IPS DF 6.9 (cell line): Measurements from ENCODE around the gene LITAF.

Experiments used
- DNase-seq: peaks from one replicate; pipeline ENCODE4 v3.0.0-alpha.2; 2013; ENCODE audit warnings: low read depth, low spot score
- H3K27ac ChIP-seq: one replicate; pipeline ENCODE4 v1.5.1; 2013; ENCODE audit warnings: low read length, control low read depth
- H3K27me3 ChIP-seq: 2 replicates; pipeline ENCODE4 v1.6.1; 2013; ENCODE audit warnings: mild to moderate bottlenecking, low read length; ENCODE audit not compliant: control insufficient read depth, insufficient read depth
- H3K36me3 ChIP-seq: 2 replicates; pipeline ENCODE4 v1.6.1; 2013; ENCODE audit warnings: low read length; ENCODE audit not compliant: control insufficient read depth, insufficient read depth
- H3K4me1 ChIP-seq: 2 replicates; pipeline ENCODE4 v1.6.1; 2013; ENCODE audit warnings: low read length; ENCODE audit not compliant: control insufficient read depth, insufficient read depth
- H3K4me3 ChIP-seq: 2 replicates; pipeline ENCODE4 v1.5.1; 2013; ENCODE audit warnings: mild to moderate bottlenecking, low read length
- H3K9me3 ChIP-seq: 2 replicates; pipeline ENCODE4 v1.6.1; 2013; ENCODE audit warnings: low read length, inconsistent platforms; ENCODE audit not compliant: control insufficient read depth, insufficient read depth
- WGBS: extraction: QIAGEN DNeasy Blood & Tissue Kit; methylation state at CpG from one replicate; pipeline ENCODE4 v1.1.7; 2013; ENCODE audit warnings: mixed read lengths, missing lambda C conversion rate; ENCODE audit not compliant: insufficient read length, insufficient coverage; 5-methylcytosine and 5-hydroxymethylcytosine counted together

LITAF gene

GRCh38 chr16:11629071-11630030 lies 42.6 kb upstream of the LITAF start:
- WGBS: no CpG with 5 or more reads among the region's 23 CpGs
- H3K4me3 ChIP-seq: no peak overlapping the region
- no peaks in the 10 kb centered on the region for H3K36me3 ChIP-seq
- H3K9me3 ChIP-seq: no peaks in the 10 kb centered on the region
- no peaks in the 10 kb centered on the region for H3K4me1 ChIP-seq
- no peak for DNase-seq
- no peak overlapping the region for H3K27ac ChIP-seq
- no peaks in the 10 kb centered on the region for H3K27me3 ChIP-seq

GRCh38 chr16:11627822-11628457 lies 41.2 kb upstream of the LITAF start:
- no peak for DNase-seq
- Histone ChIP-seq H3K9me3 (no peaks in the 10 kb centered on the region), H3K36me3 (no peaks in the 10 kb centered on the region), H3K27me3 (no peaks in the 10 kb centered on the region), H3K27ac (no peak overlapping the region), H3K4me3 (no peak overlapping the region), H3K4me1 (no peaks in the 10 kb centered on the region)
- no CpG with 5 or more reads among the region's 15 CpGs for WGBS

DNA sequence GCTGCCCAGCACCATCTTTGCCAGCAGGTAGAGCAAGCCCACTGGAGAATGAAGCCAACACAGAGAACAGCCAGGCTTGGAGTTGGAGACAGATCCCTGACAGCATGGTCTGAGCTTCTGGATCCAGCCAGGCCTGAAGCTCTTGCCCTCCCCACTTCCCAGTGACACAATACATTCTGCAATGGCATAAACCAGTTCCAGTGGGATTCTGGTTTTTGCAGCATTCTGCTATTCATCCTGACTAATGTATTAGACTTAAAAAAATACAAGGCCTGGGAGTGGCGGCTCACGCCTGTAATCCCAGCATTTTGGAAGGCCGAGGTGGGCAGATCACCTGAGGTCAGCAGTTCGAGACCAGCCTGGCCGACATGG lies 40.6 kb upstream of the LITAF start:
- no peak overlapping the region for H3K27ac ChIP-seq
- DNase-seq: no peak
- H3K4me3 ChIP-seq: no peak overlapping the region
- no peaks in the 10 kb centered on the region for H3K4me1 ChIP-seq
- no CpG with 5 or more reads among the region's 5 CpGs for WGBS
- H3K36me3 ChIP-seq: no peaks in the 10 kb centered on the region
- H3K9me3 ChIP-seq: no peaks in the 10 kb centered on the region
- no peaks in the 10 kb centered on the region for H3K27me3 ChIP-seq

DNA sequence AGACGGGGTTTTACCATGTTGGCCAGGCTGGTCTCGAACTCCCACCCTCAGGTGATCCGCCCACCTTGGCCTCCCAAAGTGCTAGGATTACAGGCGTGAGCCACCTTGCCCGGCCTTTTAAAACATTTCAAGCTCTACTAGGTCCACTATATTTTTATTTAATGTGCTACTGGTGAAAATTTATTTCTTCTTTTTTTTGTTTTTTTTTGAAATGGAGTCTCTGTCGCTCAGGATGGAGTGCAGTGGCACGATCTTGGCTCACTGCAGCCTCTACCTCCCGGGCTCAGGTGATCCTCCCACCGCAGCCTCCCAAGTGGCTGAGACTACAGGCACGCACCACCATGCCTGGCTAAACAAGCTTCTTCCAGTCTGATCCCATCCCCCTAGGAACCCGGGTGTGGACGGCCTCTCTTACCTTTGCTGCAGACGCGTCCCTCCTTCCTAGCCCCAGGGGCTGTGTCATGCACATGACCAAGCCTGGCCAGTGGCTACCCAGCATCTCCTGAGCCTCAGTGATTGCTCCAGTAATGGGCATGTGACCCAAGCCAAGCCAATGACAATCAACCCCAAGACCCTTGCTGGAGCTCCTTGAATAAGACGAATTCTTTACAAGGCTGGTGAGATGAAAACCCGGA lies 40.1 kb upstream of the LITAF start:
- no peaks in the 10 kb centered on the region for H3K27me3 ChIP-seq
- WGBS: no CpG with 5 or more reads among the region's 16 CpGs
- H3K27ac ChIP-seq: no peak overlapping the region
- H3K4me3 ChIP-seq: no peak overlapping the region
- DNase-seq: no peak
- H3K4me1 ChIP-seq: no peaks in the 10 kb centered on the region
- no peaks in the 10 kb centered on the region for H3K9me3 ChIP-seq
- no peaks in the 10 kb centered on the region for H3K36me3 ChIP-seq

DNA sequence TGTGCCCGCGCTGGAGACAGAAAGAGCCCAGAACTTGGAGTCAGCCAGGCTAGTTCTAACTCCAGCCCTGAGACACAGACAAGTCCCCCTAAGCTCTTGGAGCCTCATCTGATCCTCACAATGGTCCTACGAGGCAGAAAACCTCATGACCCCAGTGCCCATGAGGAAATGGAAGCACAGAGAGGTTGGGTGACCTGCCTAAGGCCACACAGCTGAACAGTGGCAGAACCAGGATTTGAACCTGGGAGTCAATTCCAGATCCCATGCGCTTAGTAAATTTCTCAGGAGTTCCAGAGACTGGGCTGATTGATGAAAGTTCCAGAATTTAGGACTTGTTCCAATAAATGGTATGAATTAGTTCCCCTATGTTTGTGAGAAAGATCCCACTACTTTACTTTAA lies 39.0 kb upstream of the LITAF start:
- H3K4me3 ChIP-seq: no peak overlapping the region
- no peaks in the 10 kb centered on the region for H3K9me3 ChIP-seq
- no peaks in the 10 kb centered on the region for H3K4me1 ChIP-seq
- H3K27ac ChIP-seq: no peak overlapping the region
- no peaks in the 10 kb centered on the region for H3K27me3 ChIP-seq
- DNase-seq: no peak
- no CpG with 5 or more reads among the region's 4 CpGs for WGBS
- H3K36me3 ChIP-seq: no peaks in the 10 kb centered on the region

DNA sequence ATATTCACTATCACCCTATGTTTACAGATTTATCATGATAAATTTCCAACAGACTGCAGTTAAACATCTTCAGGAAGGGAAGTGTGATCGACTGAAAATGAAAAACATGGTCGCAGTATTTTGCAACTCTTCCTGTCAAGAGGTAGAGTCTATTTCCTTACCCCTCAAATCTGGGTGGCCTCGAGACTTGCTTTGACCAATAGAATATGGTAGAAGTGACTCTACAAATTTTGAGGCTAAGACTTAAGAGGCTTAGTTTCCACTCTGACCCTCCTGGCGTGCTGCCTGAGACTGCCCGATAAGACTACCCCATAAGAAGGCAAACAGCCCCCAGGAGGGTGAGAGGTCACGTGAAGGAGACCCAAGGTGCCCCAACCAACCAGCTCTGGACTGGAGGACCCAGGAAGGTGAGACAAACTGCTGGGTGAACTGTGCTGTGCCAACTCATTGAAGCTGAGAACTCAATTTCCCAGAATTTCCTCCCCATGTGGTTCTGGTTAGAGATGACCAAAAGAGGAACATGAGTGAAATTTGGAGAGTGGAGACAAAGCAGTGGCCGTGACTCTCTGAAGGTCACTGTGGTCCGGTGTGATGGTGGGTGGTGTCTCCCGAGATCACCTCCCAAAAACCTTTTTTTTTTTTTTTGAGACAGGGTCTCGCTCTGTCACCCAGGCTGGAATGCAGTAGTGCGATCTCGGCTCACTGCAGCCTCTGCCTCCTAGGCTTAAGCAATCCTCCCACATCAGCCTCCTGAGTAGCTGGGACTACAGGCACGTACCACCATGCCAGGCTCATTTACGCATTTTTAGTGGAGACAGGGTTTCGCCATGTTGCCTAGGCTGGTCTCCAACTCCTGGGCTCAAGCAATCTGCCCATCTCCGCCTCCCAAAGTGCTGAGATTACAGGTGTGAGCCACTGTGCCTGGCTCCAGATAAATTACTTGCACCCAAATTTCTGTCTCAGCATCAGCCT lies 38.2 kb upstream of the LITAF start:
- no peaks in the 10 kb centered on the region for H3K4me1 ChIP-seq
- H3K27ac ChIP-seq: no peak overlapping the region
- no peak overlapping the region for H3K4me3 ChIP-seq
- DNase-seq: no peak
- no peaks in the 10 kb centered on the region for H3K36me3 ChIP-seq
- H3K9me3 ChIP-seq: no peaks in the 10 kb centered on the region
- WGBS: no CpG with 5 or more reads among the region's 16 CpGs
- no peaks in the 10 kb centered on the region for H3K27me3 ChIP-seq

DNA sequence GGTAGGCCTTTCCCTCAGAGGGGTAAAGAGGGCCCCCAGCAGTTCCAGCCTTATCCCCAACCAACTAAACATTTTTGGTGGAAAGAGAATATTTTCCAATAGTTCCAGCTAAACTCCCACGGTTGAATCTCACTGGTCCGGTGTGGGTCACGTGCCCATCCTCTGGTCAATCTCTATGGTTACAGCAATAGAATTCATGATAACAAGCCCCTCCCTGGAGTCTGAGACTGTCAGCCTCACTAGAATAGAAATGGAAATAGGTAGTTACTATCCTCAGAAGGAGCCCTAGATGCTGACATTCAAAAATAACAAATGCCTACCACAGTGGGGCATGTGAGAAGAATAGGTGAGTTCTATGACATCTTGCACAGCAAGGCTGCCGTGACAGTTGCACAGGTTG lies 37.5 kb upstream of the LITAF start:
- no peak for DNase-seq
- H3K4me1 ChIP-seq: no peaks in the 10 kb centered on the region
- no peaks in the 10 kb centered on the region for H3K36me3 ChIP-seq
- no peaks in the 10 kb centered on the region for H3K27me3 ChIP-seq
- WGBS: no CpG with 5 or more reads among the region's 4 CpGs
- no peak overlapping the region for H3K4me3 ChIP-seq
- H3K9me3 ChIP-seq: no peaks in the 10 kb centered on the region
- H3K27ac ChIP-seq: no peak overlapping the region

- DNase-seq: no peak
- H3K4me3 ChIP-seq: no peak overlapping the region
- no peaks in the 10 kb centered on the region for H3K27me3 ChIP-seq
- H3K9me3 ChIP-seq: no peaks in the 10 kb centered on the region
- no peaks in the 10 kb centered on the region for H3K36me3 ChIP-seq
- no peaks in the 10 kb centered on the region for H3K4me1 ChIP-seq
- H3K27ac ChIP-seq: no peak overlapping the region
- no CpG with 5 or more reads among the region's 19 CpGs for WGBS
These were observed 35.4 kb upstream of the LITAF start for GRCh38 chr16:11621920-11622651.

GRCh38 chr16:11621539-11621919 lies 34.8 kb upstream of the LITAF start:
- Histone ChIP-seq H3K27ac (no peak overlapping the region), H3K27me3 (no peaks in the 10 kb centered on the region), H3K9me3 (no peaks in the 10 kb centered on the region), H3K4me3 (no peak overlapping the region), H3K36me3 (no peaks in the 10 kb centered on the region), H3K4me1 (no peaks in the 10 kb centered on the region)
- no CpG with 5 or more reads among the region's 6 CpGs for WGBS
- no peak for DNase-seq
